AG09319 (cell line): Measurements from ENCODE around the gene NT5C1A.

Experiments
- DNase-seq: peaks from one replicate; pipeline ENCODE4 v3.0.0-alpha.2; 2010; ENCODE audit warnings: low read depth; ENCODE audit errors: extremely low read depth
- CTCF ChIP-seq: IDR thresholded peaks from 2 replicates; pipeline ENCODE4 v1.5.1; 2011; ENCODE audit warnings: low read depth, mild to moderate bottlenecking, inconsistent platforms, low read length, moderate library complexity

NT5C1A gene

GRCh38 chr1:39690225-39690624, 18.3 kb upstream of the NT5C1A start:
- no peak for TF ChIP-seq CTCF
- no peak for DNase-seq

- no peak for DNase-seq
- TF ChIP-seq CTCF = no peak
Measured at GRCh38 chr1:39689635-39690034, 17.7 kb upstream of the NT5C1A start.

- DNase-seq = no peak
- TF ChIP-seq CTCF = no peak
Measured at GRCh38 chr1:39689214-39689613, 17.3 kb upstream of the NT5C1A start.

GRCh38 chr1:39688706-39689105, 16.8 kb upstream of the NT5C1A start:
- no peak for TF ChIP-seq CTCF

GRCh38 chr1:39687243-39687642, 15.3 kb upstream of the NT5C1A start:
- no peak for DNase-seq
- TF ChIP-seq CTCF = no peak

More at GRCh38 chr1:39688706-39689105, 16.8 kb upstream of the NT5C1A start:
- no peak for DNase-seq

GRCh38 chr1:39685071-39685470, 13.2 kb upstream of the NT5C1A start:
- DNase-seq = no peak

GRCh38 chr1:39684313-39684664, 12.4 kb upstream of the NT5C1A start:
- DNase-seq = no peak

More at GRCh38 chr1:39685071-39685470, 13.2 kb upstream of the NT5C1A start:
- no peak for TF ChIP-seq CTCF

More at GRCh38 chr1:39684313-39684664, 12.4 kb upstream of the NT5C1A start:
- TF ChIP-seq CTCF = no peak
